H1 (cell line): ENCODE measurements around the gene FHAD1. TPM values are rescaled to one million over a fixed set of nuclear protein-coding genes. Genes with fewer than 3 reads are reported as not detected.

Experiments
- CTCF ChIA-PET: fragments of 300-600 bp; sonication (Branson Sonifier 250); formaldehyde crosslinking; loops from one replicate; lab custom pipeline; 2021; ENCODE audit not compliant: partially characterized antibody; lab: Charles Lee
- POLR2A ChIA-PET: fragments of 300-600 bp; sonication (Branson Sonifier 250); formaldehyde crosslinking; loops from one replicate; lab custom pipeline; 2021; ENCODE audit warnings: inconsistent platforms; ENCODE audit not compliant: partially characterized antibody; lab: Charles Lee
- DNase-seq, 2 experiments: peaks; one replicate each; pipeline versions ENCODE4 v3.0.0 to v3.0.0-alpha.2; 2010 to 2022; ENCODE audit warnings: low spot score in 2 of 2, low read depth in 1 of 2, mixed read lengths in 1 of 2
- FAIRE-seq: peaks from 2 replicates; lab custom pipeline; 2011; peaks lifted over from hg19 to GRCh38; lab: Jason Lieb, UNC
- H2AFZ ChIP-seq: 2 replicates; pipeline ENCODE4 v1.8.1; 2012; ENCODE audit warnings: low read length, inconsistent platforms
- H2AK5ac ChIP-seq: 2 replicates; pipeline ENCODE4 v1.6.1; 2013; ENCODE audit warnings: low read depth, low read length
- H2BK120ac ChIP-seq: replicated peaks from 2 replicates; pipeline ENCODE3; 2013; ENCODE audit warnings: low read depth, low read length, inconsistent platforms
- H2BK12ac ChIP-seq: 2 replicates; pipeline ENCODE4 v1.6.1; 2013; ENCODE audit warnings: low read depth, low read length
- H2BK15ac ChIP-seq: 2 replicates; pipeline ENCODE4 v1.6.1; 2013; ENCODE audit warnings: low read length
- H2BK20ac ChIP-seq: 2 replicates; pipeline ENCODE4 v1.6.1; 2013; ENCODE audit warnings: low read length
- H2BK5ac ChIP-seq: 2 replicates; pipeline ENCODE4 v1.6.1; 2013; ENCODE audit warnings: low read depth, low read length
- H3K14ac ChIP-seq: 2 replicates; pipeline ENCODE4 v1.6.1; 2013; ENCODE audit warnings: inconsistent platforms; ENCODE audit not compliant: insufficient read length
- H3K18ac ChIP-seq: 2 replicates; pipeline ENCODE4 v1.6.1; 2013; ENCODE audit warnings: low read length; ENCODE audit errors: extremely low read depth
- H3K23ac ChIP-seq: 2 replicates; pipeline ENCODE4 v1.6.1; 2013; ENCODE audit warnings: inconsistent platforms; ENCODE audit not compliant: insufficient read length
- H3K23me2 ChIP-seq: 2 replicates; pipeline ENCODE4 v1.6.1; 2013; ENCODE audit warnings: low read depth, low read length
- H3K27ac ChIP-seq: 2 replicates; pipeline ENCODE4 v1.6.1; 2011; ENCODE audit warnings: low read depth, low read length, inconsistent platforms
- H3K27me3 ChIP-seq, 4 experiments: replicated peaks in 1 of 4; 1 replicate in 1 of 4; 2 replicates in 3 of 4; pipeline versions ENCODE4 v1.6.1 to v1.8.1; 2011 to 2013; ENCODE audit warnings: low read length in 3 of 4, mild to moderate bottlenecking in 3 of 4, inconsistent platforms in 2 of 4, mixed read lengths in 2 of 4, moderate library complexity in 1 of 4; ENCODE audit not compliant: control insufficient read depth in 3 of 4, insufficient read depth in 3 of 4; ENCODE audit errors: extremely low read depth in 1 of 4
- H3K36me3 ChIP-seq, 4 experiments: 2 replicates each; pipeline versions ENCODE4 v1.6.1 to v1.8.1; 2011 to 2013; ENCODE audit warnings: mild to moderate bottlenecking in 4 of 4, low read length in 3 of 4, moderate library complexity in 2 of 4, control low read depth in 1 of 4, inconsistent platforms in 1 of 4; ENCODE audit not compliant: insufficient read depth in 4 of 4, control insufficient read depth in 2 of 4
- H3K4ac ChIP-seq: replicated peaks from 2 replicates; pipeline ENCODE3; 2013; ENCODE audit warnings: low read length, low read depth, mixed read lengths, inconsistent platforms; ENCODE audit not compliant: insufficient read length
- H3K4me1 ChIP-seq, 4 experiments: replicated peaks in 1 of 4; 1 replicate in 1 of 4; 2 replicates in 3 of 4; pipeline versions ENCODE4 v1.6.1 to v1.8.1; 2011 to 2013; ENCODE audit warnings: low read length in 3 of 4, inconsistent platforms in 2 of 4, mixed read lengths in 1 of 4; ENCODE audit not compliant: insufficient read depth in 4 of 4, control insufficient read depth in 3 of 4
- H3K4me2 ChIP-seq, 2 experiments: 2 replicates each; pipeline versions ENCODE4 v1.6.1 to v1.8.1; 2011 to 2013; ENCODE audit warnings: low read depth in 2 of 2, low read length in 2 of 2, control low read depth in 1 of 2, inconsistent platforms in 1 of 2, mild to moderate bottlenecking in 1 of 2; ENCODE audit not compliant: insufficient read depth in 1 of 2
- H3K4me3 ChIP-seq, 4 experiments: fragments of 200-600, 300-600 bp in 1 of 4; sonication (generic), shearing (Covaris generic), sonication (Bioruptor Twin) in 1 of 4; 2 replicates each; pipeline versions ENCODE4 v1.5.1 to v1.8.1; 2011 to 2016; ENCODE audit warnings: low read length in 4 of 4, low read depth in 3 of 4, control low read depth in 2 of 4, inconsistent platforms in 2 of 4, mild to moderate bottlenecking in 2 of 4, mixed read lengths in 1 of 4, moderate library complexity in 1 of 4; ENCODE audit not compliant: insufficient read depth in 2 of 4; ENCODE audit errors: extremely low read depth in 1 of 4
- H3K56ac ChIP-seq: replicated peaks from 2 replicates; pipeline ENCODE3; 2013; ENCODE audit warnings: low read depth, mild to moderate bottlenecking, mixed read lengths, low read length, inconsistent platforms; ENCODE audit not compliant: insufficient read length
- H3K79me1 ChIP-seq: 2 replicates; pipeline ENCODE4 v1.6.1; 2013; ENCODE audit warnings: low read depth, low read length, control low read depth
- H3K79me2 ChIP-seq, 2 experiments: 2 replicates each; pipeline versions ENCODE4 v1.6.1 to v1.8.1; 2012 to 2013; ENCODE audit warnings: low read length in 2 of 2, mild to moderate bottlenecking in 2 of 2, inconsistent platforms in 1 of 2; ENCODE audit not compliant: insufficient read depth in 2 of 2, control insufficient read depth in 1 of 2
- H3K9ac ChIP-seq, 4 experiments: replicated peaks in 1 of 4; 1 replicate in 1 of 4; 2 replicates in 3 of 4; pipeline versions ENCODE4 v1.6.1 to v1.8.1; 2011 to 2013; ENCODE audit warnings: low read depth in 3 of 4, low read length in 3 of 4, control low read depth in 2 of 4, mild to moderate bottlenecking in 2 of 4, moderate library complexity in 2 of 4, inconsistent platforms in 1 of 4; ENCODE audit errors: extremely low read depth in 1 of 4
- H3K9me3 ChIP-seq, 2 experiments: 2 replicates each; pipeline versions ENCODE4 v1.6.1 to v1.8.1; 2012 to 2013; ENCODE audit warnings: mild to moderate bottlenecking in 2 of 2, moderate library complexity in 2 of 2, control low read depth in 1 of 2, inconsistent platforms in 1 of 2, low read depth in 1 of 2, low read length in 1 of 2, mixed read lengths in 1 of 2; ENCODE audit not compliant: insufficient read depth in 2 of 2
- H4K20me1 ChIP-seq, 2 experiments: replicated peaks in 1 of 2; 2 replicates each; pipeline versions ENCODE3 to v1.8.1; 2011 to 2013; ENCODE audit warnings: inconsistent platforms in 2 of 2, low read length in 2 of 2, mild to moderate bottlenecking in 1 of 2; ENCODE audit not compliant: insufficient read depth in 2 of 2, control insufficient read depth in 1 of 2
- H4K5ac ChIP-seq: 2 replicates; pipeline ENCODE4 v1.6.1; 2013; ENCODE audit warnings: low read length, low read depth, mixed read lengths, inconsistent platforms; ENCODE audit not compliant: insufficient read length
- H4K8ac ChIP-seq: 2 replicates; pipeline ENCODE4 v1.8.0; 2013; ENCODE audit warnings: mild to moderate bottlenecking, moderate library complexity, low read length, inconsistent platforms; ENCODE audit not compliant: insufficient read depth; ENCODE audit errors: extremely low read depth
- H4K91ac ChIP-seq: replicated peaks from 2 replicates; pipeline ENCODE3; 2013; ENCODE audit warnings: low read length, mixed read lengths, inconsistent platforms; ENCODE audit not compliant: insufficient read length
- CREB1 ChIP-seq: IDR thresholded peaks from 2 replicates; pipeline ENCODE4 v1.6.1; 2012; ENCODE audit warnings: inconsistent platforms
- JUND ChIP-seq: IDR thresholded peaks from 2 replicates; pipeline ENCODE4 v1.6.1; 2011; ENCODE audit warnings: mild to moderate bottlenecking, improper control_type of control experiment, low read length
- KDM5A ChIP-seq: fragments of 200-600 bp; IDR thresholded peaks from 2 replicates; pipeline ENCODE4 v1.7.1; 2012; ENCODE audit warnings: mild to moderate bottlenecking, low read length, inconsistent platforms, mixed read lengths
- POLR2AphosphoS5 ChIP-seq: IDR thresholded peaks from 2 replicates; pipeline ENCODE4 v1.6.1; 2011; ENCODE audit warnings: low read depth, low read length
- SP1 ChIP-seq: IDR thresholded peaks from 2 replicates; pipeline ENCODE4 v1.6.1; 2011; ENCODE audit warnings: low read depth, low read length
- SRF ChIP-seq: IDR thresholded peaks from 2 replicates; pipeline ENCODE4 v1.6.1; 2011; ENCODE audit warnings: mild to moderate bottlenecking, low read depth, low read length, moderate library complexity
- WGBS, 2 experiments: shearing (Covaris generic) in 1 of 2; methylation state at CpG; one replicate each; pipeline versions ENCODE4 v1.1.6 to v1.1.7; 2013 to 2015; ENCODE audit warnings: low lambda C conversion rate in 2 of 2, mixed read lengths in 2 of 2, inconsistent platforms in 1 of 2, low coverage in 1 of 2, missing lambda C conversion rate in 1 of 2; ENCODE audit not compliant: insufficient replicate concordance in 2 of 2, insufficient coverage in 1 of 2, insufficient read length in 1 of 2; ENCODE audit errors: extremely low coverage in 1 of 2, missing lambda C conversion rate in 1 of 2; 5-methylcytosine and 5-hydroxymethylcytosine counted together
- polyA plus RNA-seq, 7 experiments: library from polyadenylated mRNA; depleted of rRNA in 3 of 7; stranded (reverse) in 5 of 7; unstranded in 2 of 7; fragments of >200 nt in 5 of 7; fragments of 200-250 nt in 2 of 7; gene quantifications; 1 replicate in 5 of 7; 2 replicates in 1 of 7; 4 replicates in 1 of 7; pipeline versions ENCODE4 v1.2.1 to v1.2.3, GENCODE V29; 2011 to 2013; ENCODE audit warnings: missing spikeins in 2 of 7, mixed read lengths in 2 of 7
- total RNA-seq: library from RNA; stranded (reverse); fragmentation: NEBNext Ultra II Directional; extraction: Animal tissue kit (Norgen Biotek cat#: 25700); gene quantifications from 2 replicates; pipeline ENCODE4 v1.2.1, GENCODE V29; 2021

Gene FHAD1
- total and polyA plus RNA-seq, 2 of the 8 experiments (the other 6 are each of a cell fraction or from before 2014, with no cell fraction given), result 0.39 to 0.69 TPM

GRCh38 chr1:15425958-15426357, 178.9 kb downstream of the FHAD1 start:
- Histone ChIP-seq H2BK15ac (no peak overlapping the region), H2AK5ac (no peak overlapping the region), H2BK20ac (no peak overlapping the region), H2BK12ac (no peak overlapping the region), H3K4me2 (no peak overlapping the region), H3K4ac (no peak overlapping the region), H4K5ac (no peak overlapping the region), H4K91ac (no peak overlapping the region), H3K4me3 (no peak overlapping the region), H3K23me2 (no peaks in the 10 kb centered on the region), H2BK5ac (no peak overlapping the region), H3K27me3 (no peaks in the 10 kb centered on the region; a peak in 1 of 7 replicates), H3K56ac (no peak overlapping the region), H3K9ac (no peak overlapping the region), H3K4me1 (peaks cover 0 to 7% (median 3%) of the 10 kb centered on the region in 4 experiments; a peak in 3 of 7 replicates), H2BK120ac (no peak overlapping the region), H2AFZ (no peak overlapping the region), H4K8ac (no peak overlapping the region), H3K9me3 (no peaks in the 10 kb centered on the region), H3K36me3 (no peaks in the 10 kb centered on the region; a peak in 2 of 8 replicates), H3K79me1 (no peaks in the 10 kb centered on the region), H3K27ac (no peak overlapping the region), H4K20me1 (peaks cover 3 to 5% of the 10 kb centered on the region in 2 experiments), H3K79me2 (no peaks in the 10 kb centered on the region), H3K14ac (no peak overlapping the region), H3K23ac (no peak overlapping the region), H3K18ac (no peak overlapping the region)
- DNase-seq (no peak), FAIRE-seq (no peak)
- 58% methylated on average over 4 of the region's 6 CpGs; no CpG with 5 or more reads in 1 of the 2 experiments for WGBS, 2 experiments
- POLR2A ChIA-PET, result no interaction called here
- CTCF ChIA-PET, result interaction anchor here (0.8 to 16.9 kb wide), 9 partner anchors 8 to 315 kb away, joined by 3 to 170 read pairs (median 4); no protein-coding TSS in a partner anchor
- TF ChIP-seq JUND (no peak), POLR2AphosphoS5 (no peak), SRF (no peak), KDM5A (no peak), CREB1 (no peak), SP1 (no peak)
